ENCODE data around the gene ASIC1. TPM values are rescaled to one million over a fixed set of nuclear protein-coding genes. Genes with fewer than 3 reads are reported as not detected.
"Not testable (repeated sequence)": the region's sequence is repeated elsewhere in the genome, so short reads cannot be mapped to it uniquely, and the experiment has no call there.

Gene ASIC1
- polyA plus RNA-seq, 4 donors, result 3.3 to 6.0 (median 5.5) TPM

DNA sequence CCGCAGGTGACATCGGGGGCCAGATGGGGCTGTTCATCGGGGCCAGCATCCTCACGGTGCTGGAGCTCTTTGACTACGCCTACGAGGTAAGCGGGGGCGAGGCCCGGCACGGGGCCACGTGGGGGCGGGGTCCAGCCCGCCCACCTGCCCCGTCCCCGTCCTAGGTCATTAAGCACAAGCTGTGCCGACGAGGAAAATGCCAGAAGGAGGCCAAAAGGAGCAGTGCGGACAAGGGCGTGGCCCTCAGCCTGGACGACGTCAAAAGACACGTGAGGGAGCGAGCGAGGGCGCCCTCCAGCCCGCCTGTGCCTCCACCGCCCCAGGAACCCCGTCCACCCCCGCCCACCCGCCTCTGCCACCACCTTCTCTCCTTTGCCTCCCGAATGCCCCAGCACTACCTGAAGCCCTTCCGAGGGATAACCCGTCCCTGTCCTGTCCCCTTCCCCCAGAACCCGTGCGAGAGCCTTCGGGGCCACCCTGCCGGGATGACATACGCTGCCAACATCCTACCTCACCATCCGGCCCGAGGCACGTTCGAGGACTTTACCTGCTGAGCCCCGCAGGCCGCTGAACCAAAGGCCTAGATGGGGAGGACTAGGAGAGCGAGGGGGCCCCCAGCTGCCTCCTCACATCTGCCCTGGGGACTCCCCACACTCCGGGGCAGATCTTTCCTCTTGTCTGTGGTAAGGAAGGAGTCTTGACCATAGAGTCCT, 23.9 kb downstream of the ASIC1 start:
- no peak for DNase-seq (ENCODE audit: low read depth in 4 of 4, low spot score in 2 of 4)

DNA sequence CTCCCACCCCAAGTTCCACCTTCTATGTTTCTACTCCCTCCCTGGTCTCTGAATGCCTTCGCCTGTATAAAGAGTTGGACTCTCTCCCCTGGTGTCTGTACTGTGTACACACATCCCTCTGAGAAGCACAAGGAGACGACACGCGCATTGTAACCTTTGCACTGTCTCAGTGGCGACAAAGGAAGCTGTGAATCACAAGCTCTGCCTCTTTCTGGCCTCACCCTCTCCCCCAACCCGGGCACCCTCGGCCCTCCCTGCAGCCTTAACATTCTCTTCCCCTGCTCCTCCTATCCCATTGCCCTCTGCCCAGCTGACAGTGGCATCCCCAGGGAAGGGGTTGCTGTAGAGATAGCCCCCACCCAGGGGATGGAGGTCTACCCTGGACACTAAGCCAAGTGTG, 25.2 kb downstream of the ASIC1 start:
- no peak for DNase-seq (ENCODE audit: low read depth in 4 of 4, low spot score in 2 of 4)

DNA sequence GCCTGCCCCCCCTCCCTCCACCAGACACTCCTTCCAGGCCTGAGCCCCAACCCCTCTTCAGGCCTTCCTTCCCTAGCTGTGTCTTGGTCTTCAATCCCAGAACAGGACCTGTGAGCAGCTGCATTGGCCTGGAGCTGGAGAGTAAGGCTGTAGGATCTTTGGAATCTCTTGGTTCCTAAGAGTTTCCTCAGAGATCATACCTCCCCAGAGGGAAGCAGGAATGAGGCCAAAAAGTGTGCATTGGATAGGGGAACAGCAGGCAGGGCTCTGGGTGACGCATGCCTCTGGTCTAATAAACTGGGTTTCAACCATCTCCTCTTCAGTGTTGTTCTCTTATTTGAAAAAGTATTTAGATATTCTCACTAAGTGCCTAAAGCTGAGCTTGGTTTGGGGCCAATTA, 25.9 kb downstream of the ASIC1 start:
- DNase-seq (ENCODE audit: low read depth in 4 of 4, low spot score in 2 of 4), result no peak

DNA sequence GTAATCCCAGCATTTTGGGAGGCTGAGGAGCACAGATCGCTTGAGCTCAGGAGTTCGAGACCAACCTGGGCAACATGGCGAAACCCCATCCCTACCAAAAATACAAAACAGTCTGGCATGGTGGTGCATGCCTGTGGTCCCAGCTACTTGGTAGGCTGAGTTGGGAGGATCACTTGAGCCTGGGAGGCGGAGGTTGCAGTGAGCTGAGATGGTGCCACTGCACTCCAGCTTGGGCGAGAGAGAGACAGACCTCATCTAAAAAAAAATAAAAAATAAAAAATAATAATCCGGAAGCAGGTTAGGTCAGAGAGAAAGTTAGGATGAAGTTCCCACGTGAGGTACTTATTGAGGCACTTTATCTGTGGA, 27.0 kb downstream of the ASIC1 start:
- DNase-seq (ENCODE audit: low read depth in 4 of 4, low spot score in 2 of 4), result not testable (repeated sequence)

DNA sequence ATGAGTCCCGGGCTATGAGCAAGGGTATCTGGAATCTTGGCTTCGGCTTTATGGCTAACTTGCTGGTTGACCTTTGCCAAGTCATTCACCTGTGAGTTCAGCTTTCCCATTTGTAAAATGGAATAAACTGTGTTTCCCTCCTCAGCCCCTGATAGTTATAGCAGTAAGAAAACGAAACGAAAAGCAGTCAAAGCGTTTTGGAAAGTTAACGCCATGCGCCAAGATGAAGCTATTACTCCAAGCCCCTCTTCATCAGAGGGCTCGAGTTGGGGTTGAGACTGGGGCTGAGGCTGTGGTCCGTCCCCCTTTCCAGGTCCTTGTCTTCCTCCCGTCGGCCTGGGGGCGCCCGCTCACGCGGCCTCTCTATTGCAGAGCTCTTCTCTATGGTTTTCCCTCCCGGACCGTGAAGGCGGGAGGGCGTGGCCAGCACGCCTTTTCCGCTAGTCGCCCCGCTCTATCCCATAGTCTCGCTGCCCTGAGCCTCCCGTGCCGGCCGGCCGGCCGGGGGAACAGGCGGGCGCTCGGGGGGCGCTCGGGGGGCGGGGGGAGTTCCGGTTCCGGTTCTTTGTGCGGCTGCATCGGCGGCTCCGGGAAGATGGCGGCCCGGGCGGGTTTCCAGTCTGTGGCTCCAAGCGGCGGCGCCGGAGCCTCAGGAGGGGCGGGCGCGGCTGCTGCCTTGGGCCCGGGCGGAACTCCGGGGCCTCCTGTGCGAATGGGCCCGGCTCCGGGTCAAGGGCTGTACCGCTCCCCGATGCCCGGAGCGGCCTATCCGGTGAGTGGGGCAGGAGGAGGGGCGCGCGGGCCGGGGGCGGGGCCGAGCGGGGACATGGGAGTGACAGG, 27.6 kb downstream of the ASIC1 start, which contains the start of gene SMARCD1:
TSS of gene SMARCD1 (plus strand) at position 568 of the 840 bp plus-strand sequence. CDS start at position 596, 28 bp downstream.
- peak; percentile 64 to 88 (median 84) for DNase-seq (ENCODE audit: low read depth in 4 of 4, low spot score in 2 of 4)

DNA sequence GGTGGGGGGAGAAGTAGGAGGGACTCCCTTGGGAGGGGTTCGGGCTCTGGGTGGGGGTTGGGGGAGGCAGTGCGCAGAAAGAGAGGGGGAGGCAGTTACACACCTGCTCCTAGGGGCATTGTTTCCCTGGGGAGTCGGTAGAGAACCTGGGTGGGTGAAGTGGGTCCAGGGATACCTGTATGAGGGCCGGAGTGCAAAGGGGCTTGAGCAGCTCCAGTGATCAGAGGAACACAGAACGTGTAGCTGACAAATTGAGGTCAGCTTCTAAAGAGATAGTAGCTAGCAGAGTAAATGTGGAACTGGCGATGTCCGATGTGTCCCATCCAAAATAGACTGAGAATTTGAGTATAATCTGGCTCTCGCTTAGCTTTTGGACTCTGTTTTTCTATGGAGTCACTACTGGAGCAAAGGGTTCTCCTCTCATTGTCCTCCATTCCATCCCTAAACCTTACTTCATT, 28.2 kb downstream of the ASIC1 start:
- DNase-seq (ENCODE audit: low read depth in 4 of 4, low spot score in 2 of 4), result no peak

DNA sequence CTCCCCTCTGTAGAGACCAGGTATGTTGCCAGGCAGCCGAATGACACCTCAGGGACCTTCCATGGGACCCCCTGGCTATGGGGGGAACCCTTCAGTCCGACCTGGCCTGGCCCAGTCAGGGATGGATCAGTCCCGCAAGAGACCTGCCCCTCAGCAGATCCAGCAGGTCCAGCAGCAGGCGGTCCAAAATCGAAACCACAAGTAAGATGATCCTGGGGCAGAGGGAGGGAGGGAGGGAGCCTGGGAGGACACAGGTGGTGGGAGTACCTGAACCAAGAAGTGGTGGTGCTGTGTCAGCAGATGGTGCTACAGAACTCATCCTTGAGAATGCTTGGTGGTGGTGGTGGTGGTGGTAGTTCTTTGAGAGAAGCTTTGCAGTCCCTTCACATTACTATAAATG, 28.8 kb downstream of the ASIC1 start:
- no peak for DNase-seq (ENCODE audit: low read depth in 4 of 4, low spot score in 2 of 4)

DNA sequence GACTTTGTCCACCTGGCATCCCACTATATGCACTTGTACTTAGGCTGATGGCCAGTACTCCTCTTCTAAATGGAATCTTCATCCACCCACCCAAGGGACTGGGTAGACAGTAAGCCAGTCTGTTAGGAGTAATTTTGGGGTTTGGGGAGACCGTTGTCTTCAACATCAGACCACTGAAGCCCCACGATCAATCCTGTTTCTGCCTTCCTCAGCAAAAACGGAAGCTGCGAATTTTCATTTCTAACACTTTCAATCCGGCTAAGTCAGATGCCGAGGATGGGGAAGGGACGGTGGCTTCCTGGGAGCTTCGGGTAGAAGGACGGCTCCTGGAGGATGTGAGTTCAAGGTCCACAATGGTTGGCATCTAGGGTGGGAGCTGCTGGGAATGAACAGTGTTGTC, 29.8 kb downstream of the ASIC1 start:
- DNase-seq (ENCODE audit: low read depth in 4 of 4, low spot score in 2 of 4), result no peak

DNA sequence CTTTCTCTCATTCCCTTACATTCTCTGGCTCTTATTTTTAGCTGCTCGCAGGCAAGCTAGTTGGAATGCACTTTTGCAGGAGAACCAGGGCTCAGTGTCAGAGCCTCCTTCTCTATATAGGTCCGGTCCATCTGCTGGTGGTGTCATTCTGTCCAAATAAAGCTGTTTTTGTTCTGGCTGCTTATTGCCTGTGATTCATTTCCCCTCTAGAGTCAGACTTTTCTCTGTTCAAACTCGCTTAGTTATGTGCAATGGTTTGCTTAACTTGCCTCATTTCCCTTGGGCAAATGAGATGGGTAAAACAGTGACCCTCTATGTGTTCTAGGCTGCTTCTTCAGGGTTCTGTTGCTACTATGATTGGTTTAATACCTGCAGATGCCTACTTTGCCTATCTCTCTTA, 30.6 kb downstream of the ASIC1 start:
- DNase-seq (ENCODE audit: low read depth in 4 of 4, low spot score in 2 of 4), result no peak

DNA sequence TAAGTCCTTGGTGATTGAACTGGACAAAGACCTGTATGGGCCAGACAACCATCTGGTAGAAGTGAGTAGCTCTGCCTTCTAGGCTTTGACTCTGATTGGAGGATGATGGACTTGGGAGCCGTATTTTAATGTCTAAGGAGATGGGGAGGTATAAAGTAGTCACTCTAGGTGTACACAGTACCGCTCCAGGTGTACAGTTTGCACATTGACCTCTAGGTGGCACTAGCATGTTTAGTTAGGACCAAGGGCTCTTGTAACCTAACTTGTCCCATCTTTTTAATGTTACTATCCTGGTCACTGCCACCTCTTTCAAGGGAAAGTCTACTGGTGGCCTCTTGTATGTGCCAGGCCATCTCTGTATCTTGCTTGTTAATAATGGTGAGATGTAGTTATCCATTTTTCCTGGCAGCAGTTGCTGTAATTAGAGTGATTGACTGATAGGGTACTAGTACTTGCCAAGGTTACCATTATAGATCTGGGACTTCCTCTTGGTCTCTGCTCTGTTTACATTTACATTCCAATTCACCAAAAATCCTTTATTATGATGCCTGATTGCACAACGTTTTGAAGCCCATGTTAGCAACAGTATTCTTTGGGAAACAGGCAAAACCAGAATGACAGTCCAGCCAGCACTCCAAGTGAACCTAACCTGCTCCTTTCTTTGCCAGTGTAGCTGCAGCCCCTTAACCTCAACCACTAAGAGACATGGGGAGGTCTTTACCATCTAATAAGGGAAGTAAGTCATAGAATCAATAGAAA, 31.4 kb downstream of the ASIC1 start:
- DNase-seq (ENCODE audit: low read depth in 4 of 4, low spot score in 2 of 4), result no peak

DNA sequence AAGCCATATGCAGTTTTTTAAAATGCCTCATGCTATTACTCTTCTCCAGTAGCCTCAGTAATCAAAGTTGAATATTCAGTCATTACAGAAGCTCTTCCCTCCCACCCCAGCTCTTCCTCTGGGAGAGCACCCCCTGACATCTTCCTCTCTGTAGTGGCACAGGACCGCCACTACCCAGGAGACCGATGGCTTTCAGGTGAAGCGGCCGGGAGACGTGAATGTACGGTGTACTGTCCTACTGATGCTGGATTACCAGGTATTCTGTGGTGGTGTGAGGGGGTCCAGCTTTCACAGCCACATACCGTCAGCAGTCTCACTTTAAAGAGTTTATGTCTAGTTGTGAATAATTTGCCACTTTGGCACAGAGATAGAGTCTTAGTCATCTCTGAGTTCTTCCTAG, 32.3 kb downstream of the ASIC1 start:
- no peak for DNase-seq (ENCODE audit: low read depth in 4 of 4, low spot score in 2 of 4)

DNA sequence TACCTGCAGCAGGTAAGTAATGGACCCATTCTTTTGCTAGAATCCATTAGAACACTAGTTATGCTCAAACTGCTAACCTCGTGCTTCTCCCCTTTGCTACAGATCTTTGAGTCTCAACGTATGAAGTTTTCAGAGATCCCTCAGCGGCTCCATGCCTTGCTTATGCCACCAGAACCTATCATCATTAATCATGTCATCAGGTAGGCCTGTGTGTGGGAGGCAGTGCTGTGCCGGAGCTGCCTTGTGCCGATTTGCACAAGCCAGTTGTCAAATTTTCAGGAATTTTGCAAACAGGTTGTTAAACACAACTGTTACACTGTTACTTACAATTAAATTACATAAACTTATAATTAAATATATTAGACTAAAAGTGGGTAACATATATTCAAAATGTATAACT, 33.0 kb downstream of the ASIC1 start:
- no peak for DNase-seq (ENCODE audit: low read depth in 4 of 4, low spot score in 2 of 4)

DNA sequence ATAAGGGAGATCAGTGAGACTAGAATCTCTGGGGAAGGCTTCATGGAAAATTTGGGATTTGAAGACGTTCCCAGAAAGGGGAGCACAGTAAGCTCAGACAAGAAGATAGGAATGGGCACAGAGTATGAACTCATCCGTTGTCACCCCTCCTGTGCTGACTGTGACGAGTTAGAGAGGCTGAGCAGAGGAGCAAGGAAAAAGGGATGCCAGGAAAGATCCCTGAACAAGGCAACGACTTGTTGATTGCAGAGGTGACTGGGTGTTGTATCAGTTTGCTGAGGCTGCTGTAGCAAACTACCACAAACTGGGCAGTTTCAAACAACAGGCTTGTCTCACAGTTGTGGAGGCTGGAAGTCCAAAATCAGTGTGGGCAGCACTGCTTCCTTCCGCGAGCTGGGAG, 40.6 kb downstream of the ASIC1 start:
- DNase-seq (ENCODE audit: low read depth in 4 of 4, low spot score in 2 of 4), result no peak

DNA sequence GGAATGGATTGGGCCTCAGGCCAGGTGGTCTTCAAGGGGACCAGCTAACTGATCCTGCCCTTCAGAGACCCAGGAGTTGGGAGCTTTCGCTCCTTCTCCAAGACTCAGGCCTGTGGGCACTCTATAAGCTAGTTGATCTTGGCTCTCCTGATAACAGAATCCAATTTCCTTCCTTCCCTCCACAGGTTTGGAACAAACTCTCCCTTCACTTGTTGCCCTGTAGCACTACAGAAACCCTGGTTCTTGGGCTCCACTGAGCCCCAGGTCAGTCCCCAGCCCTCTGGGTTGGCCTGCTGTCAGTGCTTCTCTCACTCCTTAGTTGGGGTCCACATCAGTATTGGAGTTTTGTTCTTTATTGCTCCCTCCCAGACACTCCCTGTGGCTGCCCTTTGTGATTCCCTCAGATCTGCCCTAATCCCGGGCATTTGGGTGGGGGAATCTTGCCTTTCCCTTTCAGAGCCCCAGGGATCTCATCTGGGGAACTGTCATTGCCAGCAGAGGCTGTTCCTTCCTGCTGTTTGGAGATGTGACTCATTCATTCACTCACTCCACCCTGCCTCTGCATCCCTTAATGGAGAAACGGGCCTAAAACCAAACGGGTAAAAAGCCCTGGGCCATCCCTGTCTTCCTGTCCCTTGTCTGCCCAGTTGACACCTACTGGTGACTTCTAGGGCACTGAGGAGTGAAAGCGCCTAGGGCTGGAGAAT, 42.1 kb downstream of the ASIC1 start:
- no peak for DNase-seq (ENCODE audit: low read depth in 4 of 4, low spot score in 2 of 4)

DNA sequence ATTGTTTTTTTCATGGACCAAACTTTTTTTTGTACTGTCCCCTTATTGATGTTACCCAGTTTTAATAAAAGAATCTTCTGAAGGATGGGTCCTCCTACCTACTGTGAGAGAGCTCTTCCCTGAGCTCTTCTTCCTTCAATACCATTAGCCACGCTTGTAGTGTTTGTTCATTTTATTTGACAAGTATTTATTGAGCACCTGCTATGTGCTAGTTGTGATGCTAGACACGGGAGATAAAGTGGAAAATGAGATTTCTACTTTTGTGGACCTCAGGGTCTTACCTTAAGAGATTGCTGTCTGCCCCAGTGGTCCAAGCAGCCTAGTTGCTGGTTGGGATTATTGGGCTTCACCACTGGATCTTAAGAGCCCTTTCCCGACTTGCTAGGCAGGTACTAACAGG, 43.2 kb downstream of the ASIC1 start:
- DNase-seq (ENCODE audit: low read depth in 4 of 4, low spot score in 2 of 4), result no peak

DNA sequence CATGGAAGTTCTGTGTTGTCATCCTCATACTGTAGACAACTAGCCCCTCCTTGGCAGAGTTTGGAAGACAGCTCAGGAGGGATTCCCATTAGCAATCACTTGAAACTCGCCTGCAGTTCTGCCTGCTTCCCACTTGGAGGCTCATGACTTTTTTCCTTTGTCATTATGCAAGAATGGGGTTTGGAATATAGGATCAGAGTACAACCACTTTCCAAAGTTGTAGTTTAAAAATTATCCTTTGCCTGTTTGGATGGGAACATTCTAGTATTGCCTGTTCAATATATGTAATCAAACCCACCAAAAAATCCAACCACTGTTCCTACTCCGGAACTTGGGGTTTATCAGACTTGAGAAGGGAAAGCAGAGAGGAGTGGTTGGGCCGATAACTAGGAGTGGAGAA, 44.3 kb downstream of the ASIC1 start:
- DNase-seq (ENCODE audit: low read depth in 4 of 4, low spot score in 2 of 4), result no peak

DNA sequence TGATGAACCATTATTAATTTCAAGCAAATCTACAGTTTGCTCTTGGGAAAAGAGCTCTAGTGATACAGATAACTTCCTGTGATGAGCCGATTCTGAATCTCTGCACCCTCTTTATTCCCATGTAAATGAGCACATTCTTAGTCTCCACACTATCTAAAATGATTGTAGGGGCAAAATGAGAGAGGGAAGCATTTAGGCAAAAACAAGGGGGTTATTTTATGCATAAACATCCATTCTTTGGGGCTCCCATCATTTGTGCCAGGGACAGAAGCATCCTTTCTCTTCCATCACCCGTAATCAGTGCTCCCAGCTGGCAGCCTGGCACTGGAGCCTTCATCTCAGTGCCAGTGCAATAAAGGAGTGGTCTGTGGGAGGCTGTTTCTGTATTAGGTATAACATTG, 44.7 kb downstream of the ASIC1 start:
- DNase-seq (ENCODE audit: low read depth in 4 of 4, low spot score in 2 of 4), result no peak

DNA sequence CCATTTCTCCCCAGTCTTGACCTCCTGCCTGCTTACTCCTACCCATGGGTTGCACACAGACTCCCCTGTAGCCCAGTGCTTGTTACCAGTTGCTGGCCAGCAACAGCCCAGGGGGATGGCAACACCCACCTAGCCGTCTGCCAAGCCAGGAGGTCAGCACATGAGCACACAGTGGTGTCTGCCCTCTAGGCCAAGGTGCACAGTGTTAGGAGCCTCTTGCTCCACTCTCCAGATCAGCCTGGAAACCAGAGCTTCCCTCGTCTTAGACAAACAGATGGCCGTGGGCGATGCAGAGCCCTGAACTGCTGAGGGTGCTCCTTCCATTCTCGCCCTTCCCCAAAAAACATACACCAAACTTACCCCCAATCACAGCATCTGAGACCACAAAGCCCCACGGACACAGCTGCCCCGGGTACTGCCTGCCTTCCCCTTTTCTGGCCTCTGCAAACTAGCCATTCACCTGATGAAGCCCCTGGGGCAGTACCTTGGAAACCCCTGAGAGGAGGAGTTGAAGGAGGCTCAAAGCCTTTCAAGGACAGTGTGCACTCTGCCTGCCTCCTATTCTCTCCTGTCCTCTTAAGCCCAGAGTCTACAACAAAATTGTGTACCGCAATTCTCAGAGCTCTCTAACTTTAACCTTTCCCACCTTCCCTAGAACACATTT, 45.4 kb downstream of the ASIC1 start:
- DNase-seq (ENCODE audit: low read depth in 4 of 4, low spot score in 2 of 4), result no peak

DNA sequence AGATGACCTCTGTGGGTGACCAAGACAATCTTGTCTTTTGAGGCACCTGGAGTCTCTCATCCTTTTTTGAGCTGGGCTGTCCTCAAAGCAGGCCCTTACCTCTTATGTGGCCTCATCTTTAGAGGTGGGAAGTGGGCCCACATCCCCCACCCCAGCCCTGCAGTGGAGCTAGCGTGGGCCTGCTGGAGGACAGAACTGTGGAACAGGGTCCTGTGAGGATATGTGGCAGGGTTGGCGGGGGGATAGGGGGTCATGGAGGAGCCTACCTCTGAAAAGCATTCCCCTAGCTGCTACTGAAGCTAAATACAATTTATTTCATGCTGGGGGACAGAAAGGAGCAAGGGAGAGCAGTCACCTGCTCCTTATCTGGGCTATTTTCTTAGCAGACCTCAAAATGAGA, 46.0 kb downstream of the ASIC1 start:
- DNase-seq (ENCODE audit: low read depth in 4 of 4, low spot score in 2 of 4), result no peak

DNA sequence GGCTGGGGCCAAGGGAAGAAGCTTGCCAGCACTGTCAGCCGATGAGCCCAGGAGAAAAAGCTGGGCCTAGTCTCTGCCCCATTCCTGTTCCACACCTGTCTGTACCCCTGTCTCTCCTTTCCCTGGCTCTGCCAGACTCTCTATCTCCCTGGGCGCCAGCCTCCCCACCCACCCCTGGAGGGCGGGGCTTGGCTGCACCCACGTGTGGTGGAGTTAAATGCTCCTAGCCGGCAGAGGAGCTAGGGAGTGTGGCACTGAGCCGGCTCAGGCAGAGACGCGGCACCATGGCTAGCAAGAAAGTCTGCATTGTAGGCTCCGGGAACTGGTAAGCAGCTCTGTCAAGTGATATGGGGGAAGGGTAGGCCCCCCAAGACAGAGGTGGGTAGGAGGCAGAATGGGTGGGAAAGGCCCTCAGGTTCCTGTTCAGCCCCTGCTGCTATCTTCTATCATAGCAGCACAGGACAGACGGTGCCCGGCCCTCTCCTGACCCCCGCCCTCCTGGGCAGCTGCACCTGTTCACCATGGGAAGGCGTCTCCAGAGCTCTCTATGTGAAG, 46.4 kb downstream of the ASIC1 start, which contains the start of gene GPD1:
TSS of gene GPD1 (plus strand) at position 242 of the 555 bp plus-strand sequence. CDS start at position 285, 43 bp downstream.
- DNase-seq (ENCODE audit: low read depth in 4 of 4, low spot score in 2 of 4), result no peak

Data from left renal cortex interstitium (tissue), 4 donors.